ENCODE results near the gene SLC34A3.

The SLC34A3 gene

DNA sequence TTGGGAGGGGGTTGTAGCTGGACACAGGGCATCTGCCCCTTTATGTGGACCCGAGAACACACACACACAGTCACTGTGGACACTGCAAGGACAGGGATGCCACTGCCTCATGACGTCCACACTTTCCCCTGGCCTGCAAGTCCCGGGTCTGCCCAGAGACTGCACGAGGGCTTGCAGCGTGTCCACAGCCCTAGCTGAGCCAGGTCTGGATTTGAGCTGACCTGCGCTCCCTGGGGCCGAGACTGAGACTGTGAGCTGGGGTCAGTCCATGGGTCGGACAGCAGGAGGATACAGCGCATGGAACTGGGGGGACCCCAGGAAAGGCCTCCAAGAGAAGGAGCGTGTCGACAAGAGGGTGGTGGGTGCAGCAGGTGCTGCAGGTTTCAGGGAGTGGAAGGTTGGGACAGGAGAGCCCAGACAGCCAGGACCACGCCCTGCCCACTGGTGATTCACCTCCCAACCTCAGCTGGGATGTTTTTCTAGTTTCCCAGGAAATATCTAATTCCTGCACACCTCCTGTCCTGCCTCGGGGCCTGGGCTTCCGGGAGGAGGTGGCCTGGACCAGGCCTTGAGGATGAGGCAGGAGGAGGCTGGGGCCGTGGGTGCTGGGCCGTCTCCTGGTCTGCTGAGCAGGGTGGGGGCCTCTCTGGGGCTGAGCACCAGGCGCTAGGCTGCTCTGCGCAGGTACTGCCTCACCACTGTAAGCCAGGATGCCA lies 4.2 kb upstream of the SLC34A3 start:
- Histone ChIP-seq H3K4me3 (ENCODE audit: low read depth, low read length) (no peak overlapping the region), H3K9ac (ENCODE audit: low read depth, low read length) (no peak overlapping the region), H3K4me1 (ENCODE audit: control insufficient read depth, insufficient read depth, low read length) (peaks cover 3% of the 10 kb centered on the region; the same call in 1 of the 2 replicates), H3K27ac (ENCODE audit: low read depth, low read length) (no peak overlapping the region), H3K27me3 (ENCODE audit: control insufficient read depth, insufficient read depth, low read length) (peaks cover 5% of the 10 kb centered on the region), H3K9me3 (ENCODE audit: control insufficient read depth, insufficient read depth, low read length) (no peaks in the 10 kb centered on the region), H3K36me3 (ENCODE audit: control insufficient read depth, insufficient read depth, low read length) (no peaks in the 10 kb centered on the region)

GRCh38 chr9:137227054-137227852 lies 3.4 kb upstream of the SLC34A3 start, which contains the start of gene RNF224:
Gene RNF224 (plus strand): TSS chr9:137227502. CDS start chr9:137228336, 834 bp downstream.
- no peaks in the 10 kb centered on the region for H3K36me3 ChIP-seq (ENCODE audit: control insufficient read depth, insufficient read depth, low read length)
- H3K27ac ChIP-seq (ENCODE audit: low read depth, low read length): no peak within 1 kb of the TSS
- H3K4me1 ChIP-seq (ENCODE audit: control insufficient read depth, insufficient read depth, low read length): peaks cover 3% of the 10 kb centered on the region; the same call in 1 of the 2 replicates
- H3K4me3 ChIP-seq (ENCODE audit: low read depth, low read length): no peak within 1 kb of the TSS
- no peak within 1 kb of the TSS for H3K9ac ChIP-seq (ENCODE audit: low read depth, low read length)
- H3K27me3 ChIP-seq (ENCODE audit: control insufficient read depth, insufficient read depth, low read length): peaks cover 5% of the 10 kb centered on the region
- no peaks in the 10 kb centered on the region for H3K9me3 ChIP-seq (ENCODE audit: control insufficient read depth, insufficient read depth, low read length)

DNA sequence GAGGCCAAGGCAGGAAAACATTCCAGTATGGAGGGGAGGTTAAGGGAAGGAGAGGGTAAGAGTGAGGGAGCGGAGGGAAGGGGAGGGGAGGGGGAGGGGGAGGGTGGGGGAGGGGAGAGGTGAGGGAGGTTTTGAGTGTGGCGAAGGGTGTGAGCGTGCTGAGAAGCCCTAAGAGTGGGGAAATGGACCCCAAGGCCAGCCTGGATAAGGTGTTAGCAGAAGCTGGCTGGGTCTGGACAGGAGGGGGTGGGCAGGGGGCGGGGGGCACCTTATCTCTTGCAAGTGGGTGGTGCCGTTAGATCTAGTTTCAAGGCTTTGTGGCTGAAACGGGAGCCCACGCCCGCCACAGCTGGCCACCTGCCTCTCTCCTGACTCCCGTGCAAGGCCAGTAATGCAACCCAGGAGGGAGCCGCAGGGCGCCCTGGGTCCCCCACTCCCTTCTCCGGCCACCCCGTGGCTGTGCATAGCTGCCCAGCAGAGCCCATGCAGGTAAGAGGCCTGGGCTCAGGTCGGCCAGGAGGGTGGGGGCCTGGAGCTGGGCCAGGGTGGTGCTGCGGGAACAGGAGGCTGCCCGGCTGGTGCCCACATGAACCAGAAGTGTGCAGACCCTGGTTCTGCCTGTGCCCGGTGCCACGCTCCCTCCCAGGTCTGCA lies 2.7 kb upstream of the SLC34A3 start:
- Histone ChIP-seq H3K36me3 (ENCODE audit: control insufficient read depth, insufficient read depth, low read length) (no peaks in the 10 kb centered on the region), H3K27me3 (ENCODE audit: control insufficient read depth, insufficient read depth, low read length) (no peaks in the 10 kb centered on the region), H3K9me3 (ENCODE audit: control insufficient read depth, insufficient read depth, low read length) (no peaks in the 10 kb centered on the region), H3K4me1 (ENCODE audit: control insufficient read depth, insufficient read depth, low read length) (peaks cover 3% of the 10 kb centered on the region; the same call in 1 of the 2 replicates), H3K27ac (ENCODE audit: low read depth, low read length) (no peak overlapping the region), H3K4me3 (ENCODE audit: low read depth, low read length) (no peak overlapping the region), H3K9ac (ENCODE audit: low read depth, low read length) (no peak overlapping the region)

- peaks cover 3% of the 10 kb centered on the region; the same call in 1 of the 2 replicates for H3K4me1 ChIP-seq (ENCODE audit: control insufficient read depth, insufficient read depth, low read length)
- no peak overlapping the region for H3K27ac ChIP-seq (ENCODE audit: low read depth, low read length)
- no peaks in the 10 kb centered on the region for H3K9me3 ChIP-seq (ENCODE audit: control insufficient read depth, insufficient read depth, low read length)
- H3K4me3 ChIP-seq (ENCODE audit: low read depth, low read length): no peak overlapping the region
- H3K27me3 ChIP-seq (ENCODE audit: control insufficient read depth, insufficient read depth, low read length): no peaks in the 10 kb centered on the region
- H3K36me3 ChIP-seq (ENCODE audit: control insufficient read depth, insufficient read depth, low read length): no peaks in the 10 kb centered on the region
- no peak overlapping the region for H3K9ac ChIP-seq (ENCODE audit: low read depth, low read length)
These were observed 2.2 kb upstream of the SLC34A3 start for GRCh38 chr9:137228506-137228967.

DNA sequence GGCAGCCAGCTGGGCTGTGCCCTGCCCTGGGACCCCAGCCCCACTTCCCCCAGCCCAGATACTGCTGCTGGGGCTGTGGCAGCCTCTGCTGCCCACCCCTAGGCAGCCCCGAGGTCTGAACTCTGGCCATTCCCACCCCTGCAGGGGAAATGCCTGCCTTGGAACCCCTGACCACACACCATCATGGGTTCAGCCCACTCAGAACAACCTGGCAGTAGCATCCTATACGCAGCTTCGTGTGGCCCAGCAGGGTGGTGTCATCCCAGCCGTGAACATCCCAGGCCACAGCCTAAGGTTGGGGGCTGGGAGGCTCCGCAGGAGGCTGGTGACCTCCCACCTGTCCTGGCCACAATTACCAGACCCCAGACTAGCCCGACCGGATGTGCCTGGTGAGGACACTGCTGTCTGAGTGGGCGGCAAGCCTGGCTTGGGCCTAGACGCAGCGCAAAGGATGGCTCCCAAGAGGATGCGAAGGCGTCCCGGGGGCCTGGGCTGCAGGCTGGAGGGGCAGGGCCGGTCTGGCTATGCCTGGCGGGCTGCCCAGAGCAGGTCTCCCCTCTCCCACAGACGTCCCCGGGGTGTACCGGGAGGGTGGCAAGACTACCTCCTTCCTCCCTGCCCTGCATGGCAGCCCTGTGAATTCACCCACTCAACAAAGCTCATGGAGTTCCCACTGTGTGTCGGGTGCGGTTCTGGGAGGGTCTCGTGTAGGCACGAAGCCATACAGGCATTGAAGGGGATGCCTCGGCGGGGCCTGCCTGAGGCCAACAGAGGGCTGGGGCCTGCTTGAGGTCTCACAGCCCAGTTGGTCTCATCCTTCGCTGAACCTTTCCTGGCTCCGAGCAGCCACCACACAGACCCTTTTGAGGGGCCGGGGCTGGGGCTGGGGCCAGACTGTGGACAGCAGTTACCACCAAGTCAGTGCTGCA lies 1.5 kb upstream of the SLC34A3 start:
- Histone ChIP-seq H3K4me3 (ENCODE audit: low read depth, low read length) (no peak overlapping the region), H3K27me3 (ENCODE audit: control insufficient read depth, insufficient read depth, low read length) (no peaks in the 10 kb centered on the region), H3K9ac (ENCODE audit: low read depth, low read length) (no peak overlapping the region), H3K9me3 (ENCODE audit: control insufficient read depth, insufficient read depth, low read length) (no peaks in the 10 kb centered on the region), H3K36me3 (ENCODE audit: control insufficient read depth, insufficient read depth, low read length) (no peaks in the 10 kb centered on the region), H3K27ac (ENCODE audit: low read depth, low read length) (no peak overlapping the region), H3K4me1 (ENCODE audit: control insufficient read depth, insufficient read depth, low read length) (no peaks in the 10 kb centered on the region)

DNA sequence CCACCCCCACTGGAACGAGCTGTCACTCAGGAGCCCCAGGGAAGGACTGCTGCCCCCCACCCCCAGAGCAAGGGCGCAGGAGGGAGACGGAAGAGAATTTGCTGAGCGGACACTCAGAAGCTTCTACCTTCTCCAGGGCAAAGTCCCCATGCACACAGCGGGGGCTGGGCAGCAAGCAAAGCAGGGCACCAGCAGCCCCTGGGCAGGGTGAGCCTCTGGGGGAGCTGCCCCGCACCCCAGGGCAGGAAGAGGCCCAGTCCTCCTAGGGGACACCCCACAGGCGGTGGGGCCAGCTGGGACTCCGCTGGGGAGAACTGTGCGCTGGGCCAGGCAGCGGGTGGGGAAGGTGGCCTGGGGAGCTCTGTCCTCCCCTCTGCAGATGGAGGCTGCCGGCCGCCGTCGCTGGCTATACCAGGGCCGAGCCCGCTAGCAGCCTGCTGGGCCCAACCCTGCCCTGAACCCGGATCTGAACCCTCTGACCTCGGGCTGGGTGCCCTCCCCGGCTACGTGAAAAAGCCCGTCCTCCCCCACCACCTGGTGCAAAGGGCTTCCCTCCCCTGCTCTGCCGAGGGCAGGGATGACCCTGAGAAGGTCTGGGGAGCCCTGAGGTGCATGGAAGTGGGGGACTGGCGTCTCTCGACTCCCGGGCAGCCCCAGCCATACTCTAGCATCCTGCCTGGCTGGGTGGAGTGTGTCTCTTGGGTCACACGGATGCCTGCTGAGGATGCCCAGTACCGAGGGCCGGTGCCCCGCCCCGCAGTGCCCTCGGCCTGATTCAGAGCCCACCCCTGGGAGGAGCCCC lies 597 bp upstream of the SLC34A3 start:
- H3K27me3 ChIP-seq (ENCODE audit: control insufficient read depth, insufficient read depth, low read length): no peaks in the 10 kb centered on the region
- H3K27ac ChIP-seq (ENCODE audit: low read depth, low read length): no peak overlapping the region
- no peaks in the 10 kb centered on the region for H3K4me1 ChIP-seq (ENCODE audit: control insufficient read depth, insufficient read depth, low read length)
- H3K4me3 ChIP-seq (ENCODE audit: low read depth, low read length): no peak overlapping the region
- H3K9ac ChIP-seq (ENCODE audit: low read depth, low read length): no peak overlapping the region
- H3K9me3 ChIP-seq (ENCODE audit: control insufficient read depth, insufficient read depth, low read length): no peaks in the 10 kb centered on the region
- H3K36me3 ChIP-seq (ENCODE audit: control insufficient read depth, insufficient read depth, low read length): no peaks in the 10 kb centered on the region

DNA sequence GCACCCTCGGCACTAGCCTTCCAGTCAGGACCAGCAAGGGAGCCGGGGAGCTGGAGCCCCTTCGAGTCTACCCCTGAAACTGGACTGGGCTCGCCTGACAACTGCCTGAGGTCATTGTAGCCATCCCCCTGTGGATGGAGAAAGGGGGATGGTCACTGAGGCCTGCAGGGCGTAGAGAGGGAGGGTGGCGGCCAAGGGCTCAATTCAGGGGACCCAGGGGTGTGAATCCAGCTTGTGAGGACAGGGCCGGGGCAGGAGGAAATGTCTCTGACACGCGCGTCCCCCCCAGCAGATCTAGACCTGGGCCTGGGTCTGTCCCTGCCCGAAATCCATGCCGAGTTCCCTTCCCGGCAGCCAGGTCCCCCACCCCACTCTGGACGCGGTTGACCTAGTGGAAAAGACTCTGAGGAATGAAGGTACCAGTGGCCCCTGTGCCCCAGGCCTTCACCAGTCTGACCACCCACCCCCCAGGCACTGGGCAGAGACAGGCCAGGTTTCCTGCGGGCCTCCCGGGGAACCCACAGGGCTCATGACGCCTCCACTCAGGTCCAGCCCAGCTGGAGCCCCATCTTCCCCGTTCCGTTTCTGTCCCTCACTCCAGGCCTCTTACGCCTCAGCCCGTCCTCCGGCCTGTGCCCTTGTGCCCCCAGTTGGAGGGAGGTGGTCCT lies 805 bp downstream of the SLC34A3 start:
- Histone ChIP-seq H3K4me3 (ENCODE audit: low read depth, low read length) (no peak overlapping the region), H3K4me1 (ENCODE audit: control insufficient read depth, insufficient read depth, low read length) (no peaks in the 10 kb centered on the region), H3K9me3 (ENCODE audit: control insufficient read depth, insufficient read depth, low read length) (no peaks in the 10 kb centered on the region), H3K27ac (ENCODE audit: low read depth, low read length) (no peak overlapping the region), H3K9ac (ENCODE audit: low read depth, low read length) (no peak overlapping the region), H3K27me3 (ENCODE audit: control insufficient read depth, insufficient read depth, low read length) (no peaks in the 10 kb centered on the region), H3K36me3 (ENCODE audit: control insufficient read depth, insufficient read depth, low read length) (no peaks in the 10 kb centered on the region)

- no peak overlapping the region for H3K27ac ChIP-seq (ENCODE audit: low read depth, low read length)
- H3K9me3 ChIP-seq (ENCODE audit: control insufficient read depth, insufficient read depth, low read length): no peaks in the 10 kb centered on the region
- H3K4me3 ChIP-seq (ENCODE audit: low read depth, low read length): no peak overlapping the region
- no peaks in the 10 kb centered on the region for H3K4me1 ChIP-seq (ENCODE audit: control insufficient read depth, insufficient read depth, low read length)
- H3K9ac ChIP-seq (ENCODE audit: low read depth, low read length): no peak overlapping the region
- H3K27me3 ChIP-seq (ENCODE audit: control insufficient read depth, insufficient read depth, low read length): no peaks in the 10 kb centered on the region
- H3K36me3 ChIP-seq (ENCODE audit: control insufficient read depth, insufficient read depth, low read length): no peaks in the 10 kb centered on the region
These were observed 1.4 kb downstream of the SLC34A3 start for GRCh38 chr9:137232101-137232500.

GRCh38 chr9:137232510-137232909 lies 1.8 kb downstream of the SLC34A3 start:
- Histone ChIP-seq H3K4me1 (ENCODE audit: control insufficient read depth, insufficient read depth, low read length) (no peaks in the 10 kb centered on the region), H3K9me3 (ENCODE audit: control insufficient read depth, insufficient read depth, low read length) (no peaks in the 10 kb centered on the region), H3K9ac (ENCODE audit: low read depth, low read length) (no peak overlapping the region), H3K36me3 (ENCODE audit: control insufficient read depth, insufficient read depth, low read length) (no peaks in the 10 kb centered on the region), H3K27ac (ENCODE audit: low read depth, low read length) (no peak overlapping the region), H3K4me3 (ENCODE audit: low read depth, low read length) (no peak overlapping the region), H3K27me3 (ENCODE audit: control insufficient read depth, insufficient read depth, low read length) (no peaks in the 10 kb centered on the region)
